Ovary (tissue), 3 donors: Measurements from ENCODE around the gene ARHGEF7.

Experiments
- POLR2A ChIP-seq: fragments of 450-650 bp; IDR thresholded peaks from one replicate; pipeline ENCODE4 v1.6.1; 2017; ENCODE audit warnings: antibody characterized with exemption, mild to moderate bottlenecking, moderate library complexity
- TF ChIP-seq, protein P1 (sequence below), 3 donors: fragments of 450-650 bp in 2 of 3; fragments of 200-600 bp in 1 of 3; IDR thresholded peaks; one replicate each; pipeline versions ENCODE4 v1.5.1 to v1.8.0; 2016 to 2022; ENCODE audit warnings: antibody characterized with exemption in 3 of 3, mild to moderate bottlenecking in 1 of 3
- donor health status: DM: no; HTN: no; CAD: no.

DNA sequence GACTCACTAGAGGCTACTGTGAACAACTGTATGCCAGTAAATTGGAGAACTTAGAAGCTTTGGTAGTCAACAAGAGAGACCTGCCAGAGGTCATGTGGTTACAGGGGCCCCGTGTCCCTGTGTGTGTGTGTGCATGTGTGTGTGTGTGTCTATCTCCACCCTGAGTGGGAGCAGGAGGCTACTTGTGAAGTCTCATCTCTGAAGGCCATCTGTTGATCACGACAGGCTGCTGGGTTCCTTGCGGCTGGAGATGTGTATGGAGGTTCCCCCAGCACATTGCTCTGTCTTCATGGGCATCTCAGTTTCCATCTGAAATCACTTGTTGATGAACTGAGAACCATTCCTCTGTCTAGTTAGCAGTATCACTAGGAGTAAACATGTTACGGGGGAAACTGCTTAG, 147.2 kb downstream of the ARHGEF7 start:
- TF ChIP-seq, protein P1, sequence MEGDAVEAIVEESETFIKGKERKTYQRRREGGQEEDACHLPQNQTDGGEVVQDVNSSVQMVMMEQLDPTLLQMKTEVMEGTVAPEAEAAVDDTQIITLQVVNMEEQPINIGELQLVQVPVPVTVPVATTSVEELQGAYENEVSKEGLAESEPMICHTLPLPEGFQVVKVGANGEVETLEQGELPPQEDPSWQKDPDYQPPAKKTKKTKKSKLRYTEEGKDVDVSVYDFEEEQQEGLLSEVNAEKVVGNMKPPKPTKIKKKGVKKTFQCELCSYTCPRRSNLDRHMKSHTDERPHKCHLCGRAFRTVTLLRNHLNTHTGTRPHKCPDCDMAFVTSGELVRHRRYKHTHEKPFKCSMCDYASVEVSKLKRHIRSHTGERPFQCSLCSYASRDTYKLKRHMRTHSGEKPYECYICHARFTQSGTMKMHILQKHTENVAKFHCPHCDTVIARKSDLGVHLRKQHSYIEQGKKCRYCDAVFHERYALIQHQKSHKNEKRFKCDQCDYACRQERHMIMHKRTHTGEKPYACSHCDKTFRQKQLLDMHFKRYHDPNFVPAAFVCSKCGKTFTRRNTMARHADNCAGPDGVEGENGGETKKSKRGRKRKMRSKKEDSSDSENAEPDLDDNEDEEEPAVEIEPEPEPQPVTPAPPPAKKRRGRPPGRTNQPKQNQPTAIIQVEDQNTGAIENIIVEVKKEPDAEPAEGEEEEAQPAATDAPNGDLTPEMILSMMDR (IDR thresholded peaks at IDR 0.05), result no peak
- no peak for TF ChIP-seq POLR2A
